Spleen (tissue), 7 donors: ENCODE measurements around the gene AKAP1.

Experiments
- CTCF ChIP-seq, 11 experiments: fragments of 200-600 bp in 7 of 11; fragments of 450-650 bp in 4 of 11; sonication (generic) in 4 of 11; IDR thresholded peaks in 8 of 11; conservative IDR thresholded peaks in 3 of 11; 1 replicate in 7 of 11; 2 replicates in 4 of 11; pipeline versions ENCODE4 v1.4.0 to v1.8.0; 2016 to 2021; ENCODE audit warnings: antibody characterized with exemption in 11 of 11, inconsistent platforms in 4 of 11, mild to moderate bottlenecking in 1 of 11
- POLR2AphosphoS5 ChIP-seq, 3 donors: sonication (generic); formaldehyde crosslinking; IDR thresholded peaks; one replicate each; pipeline ENCODE4 v1.5.1; 2017; ENCODE audit warnings: antibody characterized with exemption in 3 of 3
- donor health status: DM: no; HTN: no; CAD: no; lungs with moderate emphysema.
- donor health status: DM: no; HTN: no; CAD: no.
- donor health status: DM: no; HTN: no; CAD: no.

- TF ChIP-seq CTCF (IDR thresholded peaks at IDR 0.05 in 8 of 11, conservative IDR thresholded peaks at IDR 0.05 in 3 of 11) = no peak
- no peak for TF ChIP-seq POLR2AphosphoS5 (IDR thresholded peaks at IDR 0.05)
Measured at GRCh38 chr17:57077000-57077399, 8.0 kb upstream of the AKAP1 start.
